Amniotic epithelial cell (primary cell): ENCODE data around the gene ABTB1.
"Not testable (repeated sequence)": the region's sequence is repeated elsewhere in the genome, so short reads cannot be mapped to it uniquely, and the experiment has no call there.

Experiments
- DNase-seq: peaks from one replicate; pipeline ENCODE4 v3.0.0-alpha.2; 2010; ENCODE audit warnings: low read depth

Gene ABTB1

GRCh38 chr3:127650236-127650635 is 22.5 kb upstream of the ABTB1 start:
- no peak for DNase-seq

GRCh38 chr3:127651516-127652172 is 21.1 kb upstream of the ABTB1 start:
- DNase-seq = no peak

GRCh38 chr3:127652246-127652995 is 20.3 kb upstream of the ABTB1 start:
- DNase-seq = peak; percentile 30

- DNase-seq = no peak
Observed at GRCh38 chr3:127654374-127654773, 18.4 kb upstream of the ABTB1 start.

- DNase-seq = not testable (repeated sequence)
Observed at GRCh38 chr3:127654993-127655392, 17.8 kb upstream of the ABTB1 start.

GRCh38 chr3:127655641-127656040 is 17.1 kb upstream of the ABTB1 start:
- peak; percentile 3 for DNase-seq

GRCh38 chr3:127656906-127657305 is 15.8 kb upstream of the ABTB1 start:
- DNase-seq = no peak

- peak; percentile 4 for DNase-seq
Observed at GRCh38 chr3:127658234-127658633, 14.5 kb upstream of the ABTB1 start.

GRCh38 chr3:127660621-127661251 is 12.0 kb upstream of the ABTB1 start:
- no peak for DNase-seq

- no peak for DNase-seq
Observed at GRCh38 chr3:127661600-127661999, 11.2 kb upstream of the ABTB1 start.

- DNase-seq = no peak
Observed at GRCh38 chr3:127662001-127662469, 10.7 kb upstream of the ABTB1 start.

GRCh38 chr3:127663151-127663550 is 9.6 kb upstream of the ABTB1 start:
- no peak for DNase-seq

GRCh38 chr3:127665165-127665564 is 7.6 kb upstream of the ABTB1 start:
- no peak for DNase-seq

GRCh38 chr3:127665586-127665985 is 7.2 kb upstream of the ABTB1 start:
- DNase-seq = no peak

GRCh38 chr3:127666676-127667075 is 6.1 kb upstream of the ABTB1 start:
- DNase-seq = no peak

GRCh38 chr3:127667119-127667681 is 5.6 kb upstream of the ABTB1 start:
- DNase-seq = no peak

- DNase-seq = no peak
Observed at GRCh38 chr3:127668906-127669305, 3.8 kb upstream of the ABTB1 start.

- DNase-seq = no peak
Observed at GRCh38 chr3:127669541-127670228, 3.1 kb upstream of the ABTB1 start.

GRCh38 chr3:127670229-127670559 is 2.6 kb upstream of the ABTB1 start:
- no peak for DNase-seq

GRCh38 chr3:127670761-127671522 is 1.8 kb upstream of the ABTB1 start:
- no peak for DNase-seq
